NAMALWA (cell line): ENCODE data around the gene BTNL8.
A peak's percentile ranks its signal among the peaks of the same experiment; 100 is the strongest.

Source experiments
- DNase-seq: peaks from one replicate; pipeline ENCODE4 v3.0.0-alpha.2; 2015; ENCODE audit warnings: low spot score

Gene BTNL8, protein sequence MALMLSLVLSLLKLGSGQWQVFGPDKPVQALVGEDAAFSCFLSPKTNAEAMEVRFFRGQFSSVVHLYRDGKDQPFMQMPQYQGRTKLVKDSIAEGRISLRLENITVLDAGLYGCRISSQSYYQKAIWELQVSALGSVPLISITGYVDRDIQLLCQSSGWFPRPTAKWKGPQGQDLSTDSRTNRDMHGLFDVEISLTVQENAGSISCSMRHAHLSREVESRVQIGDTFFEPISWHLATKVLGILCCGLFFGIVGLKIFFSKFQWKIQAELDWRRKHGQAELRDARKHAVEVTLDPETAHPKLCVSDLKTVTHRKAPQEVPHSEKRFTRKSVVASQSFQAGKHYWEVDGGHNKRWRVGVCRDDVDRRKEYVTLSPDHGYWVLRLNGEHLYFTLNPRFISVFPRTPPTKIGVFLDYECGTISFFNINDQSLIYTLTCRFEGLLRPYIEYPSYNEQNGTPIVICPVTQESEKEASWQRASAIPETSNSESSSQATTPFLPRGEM

DNA sequence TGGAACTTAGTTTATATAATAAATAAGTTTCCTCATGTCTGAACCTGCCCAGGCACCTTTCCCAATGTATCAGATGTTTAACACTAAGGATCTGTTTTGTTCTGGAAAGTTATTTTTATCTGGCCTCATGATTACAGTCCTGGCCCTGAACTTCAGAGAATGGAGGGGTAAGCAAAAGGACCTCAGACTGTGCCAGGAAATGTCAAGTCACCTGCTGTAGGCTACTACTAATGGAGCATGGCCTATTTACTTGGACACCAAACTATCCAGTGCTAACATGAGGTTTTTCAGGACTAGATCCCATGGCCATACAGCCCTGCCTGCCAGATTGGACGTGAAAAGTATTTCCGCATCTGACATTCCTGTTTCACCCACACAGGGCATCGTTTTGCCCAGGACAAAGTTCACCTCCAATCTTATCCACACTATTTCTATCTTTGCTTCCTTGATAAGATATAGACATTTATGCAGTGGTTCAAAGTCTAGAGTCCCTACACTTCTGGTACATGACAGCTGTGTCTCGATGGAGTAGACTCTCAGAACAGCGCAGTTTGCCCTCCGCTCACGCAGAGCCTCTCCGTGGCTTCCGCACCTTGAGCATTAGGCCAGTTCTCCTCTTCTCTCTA is at the start of gene BTNL8:
BTNL8 (plus strand) TSS at position 539 of the 626 bp plus-strand sequence. CDS start 152 bp downstream, outside the sequence.
- no peak for DNase-seq

- DNase-seq = no peak
Observed at GRCh38 chr5:180849827-180850226, 49.1 kb upstream of the BTNL8 start.

DNA sequence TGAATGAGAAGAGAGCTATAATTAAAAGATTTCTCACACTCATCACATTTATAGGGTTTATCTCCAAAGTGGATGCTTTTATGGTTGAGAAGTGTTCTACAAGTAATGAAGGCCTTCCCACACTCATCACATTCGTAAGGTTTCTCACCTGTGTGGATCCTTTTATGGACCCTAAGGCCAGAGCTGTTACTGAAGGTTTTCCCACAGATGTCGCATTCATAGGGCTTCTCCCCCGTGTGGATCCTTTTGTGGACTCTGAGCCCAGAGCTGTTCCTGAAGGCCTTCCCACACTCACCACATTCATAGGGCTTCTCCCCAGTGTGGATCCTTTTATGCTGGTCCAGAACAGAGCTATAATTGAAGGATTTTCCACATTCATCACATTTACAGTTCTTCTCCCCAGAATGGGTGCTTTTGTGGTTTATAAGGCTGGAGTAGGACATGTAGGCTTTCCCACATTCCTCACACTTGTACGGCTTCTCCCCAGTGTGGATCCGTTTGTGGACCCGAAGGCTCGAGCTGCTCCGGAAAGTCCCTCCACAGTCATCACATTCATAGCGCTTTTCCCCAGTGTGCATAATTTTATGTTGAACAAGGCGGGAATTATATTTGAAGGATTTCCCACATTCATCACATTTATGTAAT is 48.4 kb upstream of the BTNL8 start:
- no peak for DNase-seq

- DNase-seq = no peak
Observed at GRCh38 chr5:180852495-180852894, 46.5 kb upstream of the BTNL8 start.

- no peak for DNase-seq
Observed at GRCh38 chr5:180853121-180853847, 45.7 kb upstream of the BTNL8 start.

DNA sequence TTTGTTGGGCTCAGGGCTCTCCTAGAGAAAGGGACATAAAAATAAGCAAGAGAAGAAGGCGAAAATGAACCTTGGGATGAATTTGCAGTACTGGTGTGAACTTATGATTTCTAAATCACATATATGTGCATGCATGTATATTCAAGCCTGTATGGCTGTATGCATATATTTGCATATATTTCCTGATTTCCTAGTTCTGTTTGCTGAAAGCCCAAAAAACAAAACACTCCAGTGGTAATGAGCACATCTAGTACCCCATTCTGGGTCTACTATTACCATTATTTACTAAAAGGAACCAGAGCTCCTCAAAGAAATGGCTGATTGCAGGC is 45.1 kb upstream of the BTNL8 start:
- DNase-seq = no peak

DNA sequence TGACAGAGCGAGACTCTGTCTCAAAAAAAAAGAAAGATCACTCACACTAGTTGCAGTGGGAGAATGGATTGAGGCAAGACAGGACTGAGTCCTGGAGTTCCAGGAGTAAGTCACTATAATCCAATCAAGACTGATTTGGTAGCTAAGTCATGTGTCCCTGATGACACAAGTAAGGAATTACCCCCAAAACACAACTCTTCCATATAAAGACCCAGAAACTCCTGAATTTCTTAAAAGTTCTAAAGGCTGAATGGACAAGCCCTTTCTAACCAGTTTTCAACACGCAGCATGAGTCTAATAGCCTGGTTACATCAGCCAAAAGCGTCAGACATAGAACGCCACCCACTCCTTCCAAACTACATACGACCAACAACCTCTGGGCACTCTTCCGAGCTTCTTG is 40.4 kb upstream of the BTNL8 start:
- no peak for DNase-seq

DNA sequence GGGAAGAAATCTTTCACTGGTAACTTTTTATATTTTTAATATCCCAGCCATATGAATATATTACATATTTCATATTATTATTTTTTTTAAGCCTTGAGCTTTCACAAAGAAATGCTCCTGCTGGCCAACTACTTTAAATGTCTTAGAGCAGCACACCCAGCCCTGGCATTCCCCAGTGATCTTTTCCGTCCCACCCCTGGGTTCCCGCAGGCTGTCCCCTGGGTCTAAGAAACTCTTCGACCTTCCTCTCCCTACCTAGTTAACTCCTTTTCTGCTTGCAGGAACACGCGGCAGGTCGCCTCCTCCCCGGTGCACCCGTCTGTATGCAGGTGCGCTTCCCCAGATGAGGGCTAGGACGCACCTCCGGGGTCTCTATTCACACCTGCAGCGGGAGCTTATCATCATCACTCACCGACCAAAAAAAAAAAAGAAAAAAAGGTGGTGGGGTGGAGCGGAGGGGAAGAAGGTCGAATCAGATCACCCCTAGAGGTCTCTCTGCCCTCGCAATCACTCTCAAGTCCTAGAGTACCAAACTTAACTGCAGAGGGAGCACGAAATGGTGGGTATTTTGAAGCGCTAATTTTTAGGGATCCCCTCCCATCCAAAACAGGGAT is 38.6 kb upstream of the BTNL8 start:
- peak; percentile 86 for DNase-seq

DNA sequence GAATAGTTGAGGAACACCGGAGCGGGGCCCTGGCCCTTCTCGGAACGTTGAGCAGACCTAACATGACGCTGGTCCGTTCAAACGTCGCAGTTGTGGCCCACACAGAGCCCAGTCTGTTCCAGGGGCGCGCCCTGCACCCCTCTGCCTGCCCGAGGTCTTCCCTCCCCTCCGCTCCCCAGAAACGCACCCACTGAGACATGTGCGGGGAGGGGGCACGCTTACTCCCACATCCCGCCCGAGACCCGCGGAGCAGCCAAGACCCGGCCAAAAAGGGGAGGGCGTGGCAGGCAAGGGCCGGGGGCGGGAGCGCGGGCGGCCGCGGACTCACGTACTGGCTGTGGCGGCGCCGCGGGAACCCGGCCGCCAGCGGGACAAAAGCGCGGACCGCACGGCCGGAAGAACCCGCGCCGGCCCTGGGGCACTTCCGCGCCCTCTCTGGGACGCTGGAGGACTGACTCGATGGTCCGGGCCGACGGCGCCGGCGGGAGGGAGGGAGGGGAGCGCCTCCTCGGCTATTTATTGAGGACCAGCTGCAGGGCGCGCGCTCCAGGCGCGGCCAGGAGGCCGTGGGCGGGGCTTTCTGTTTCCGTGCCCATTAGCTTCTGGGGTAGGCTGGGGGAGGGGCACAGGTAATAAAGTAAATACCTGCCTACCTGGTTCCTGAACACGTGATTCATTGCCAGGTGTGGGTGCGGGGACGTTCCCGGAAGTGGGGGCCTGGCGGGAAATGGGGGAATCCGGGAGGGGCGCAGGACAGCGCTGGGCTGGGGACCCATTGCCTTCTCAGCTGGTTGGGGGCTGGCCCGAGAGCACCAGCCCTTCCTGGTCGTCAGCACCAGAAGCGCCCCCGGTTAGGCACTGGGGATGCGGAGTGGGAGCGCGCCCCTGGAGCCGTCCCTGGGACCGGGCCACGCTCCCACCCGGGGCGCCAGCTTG is 37.8 kb upstream of the BTNL8 start, which contains the start of gene ZFP62:
ZFP62 (minus strand) TSS at position 390 of the 936 bp plus-strand sequence; CDS start at position 333, 57 bp downstream.
- DNase-seq = peak; percentile 95

DNA sequence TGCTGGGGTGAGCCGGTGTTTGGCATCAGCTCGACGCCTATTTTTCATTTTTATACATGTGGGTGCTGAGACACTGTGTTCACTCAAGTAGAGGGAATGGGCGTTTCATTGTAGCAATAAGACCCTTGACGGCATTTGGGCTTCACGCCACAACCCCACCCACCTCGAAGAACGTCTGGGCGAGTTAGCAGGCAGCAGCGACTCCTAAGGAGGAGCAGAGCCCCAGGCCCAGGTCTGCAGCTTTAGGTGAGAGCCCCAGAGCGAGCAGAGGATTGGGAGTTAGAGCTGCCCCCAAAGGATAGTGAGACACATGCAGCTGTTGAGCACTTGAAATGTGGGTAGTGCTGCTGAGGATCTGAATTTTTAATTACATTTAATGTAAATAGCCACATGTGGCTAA is 36.3 kb upstream of the BTNL8 start:
- no peak for DNase-seq

- no peak for DNase-seq
Observed at GRCh38 chr5:180865981-180866695, 32.8 kb upstream of the BTNL8 start.

GRCh38 chr5:180866985-180867384 is 32.0 kb upstream of the BTNL8 start:
- no peak for DNase-seq

DNA sequence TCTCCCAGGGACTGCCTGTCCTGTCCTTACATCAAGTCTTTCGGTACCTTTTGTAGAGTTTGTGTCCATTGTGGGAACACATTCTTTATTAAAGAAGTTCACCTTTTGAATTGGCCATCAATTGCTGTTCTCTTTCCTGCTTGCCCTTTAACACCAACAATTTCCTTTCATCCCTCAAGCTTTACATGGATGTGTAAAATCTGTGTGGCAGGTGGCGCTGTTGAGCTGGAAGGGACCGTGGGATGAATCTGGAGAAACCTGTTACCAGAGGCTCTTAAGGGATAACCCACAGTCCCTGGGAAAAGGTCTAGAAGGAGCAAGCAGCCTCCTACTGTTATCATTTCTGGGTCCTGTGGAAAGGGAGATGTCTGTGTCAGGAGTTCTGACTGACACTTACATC is 30.0 kb upstream of the BTNL8 start:
- DNase-seq = peak; percentile 77

- DNase-seq = no peak
Observed at GRCh38 chr5:180869587-180869986, 29.4 kb upstream of the BTNL8 start.

- no peak for DNase-seq
Observed at GRCh38 chr5:180870276-180871068, 28.5 kb upstream of the BTNL8 start.

DNA sequence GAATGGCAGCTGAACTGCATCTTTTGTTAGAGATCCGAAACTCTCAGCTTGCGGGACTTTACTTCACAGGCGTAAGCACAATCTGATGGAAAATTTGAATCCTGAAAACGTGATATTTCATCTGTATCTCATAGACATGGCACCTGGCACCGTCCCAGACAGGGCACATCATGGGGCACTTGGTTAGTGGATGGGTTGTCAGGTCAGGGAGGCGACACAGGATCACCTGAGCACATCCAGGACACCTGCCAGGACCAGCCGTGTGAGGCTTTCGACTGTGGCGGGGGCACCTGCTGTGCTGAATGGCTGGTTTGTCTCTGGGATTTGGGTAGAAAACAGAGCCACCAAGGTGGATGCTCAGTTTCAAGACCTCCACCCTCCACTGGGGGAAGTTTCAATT is 26.5 kb upstream of the BTNL8 start:
- no peak for DNase-seq

GRCh38 chr5:180873615-180874520 is 25.1 kb upstream of the BTNL8 start:
- DNase-seq = peak; percentile 36
